NCI-H1417 treated with DMSO at 0.1 percent for 48 hours (cell line): ENCODE data around the gene PRPF6.
"Not testable (repeated sequence)": the region's sequence is repeated elsewhere in the genome, so short reads cannot be mapped to it uniquely, and the experiment has no call there.

Source experiments
- DNase-seq: peaks from one replicate; lab custom pipeline; 2025; lab: John Stamatoyannopoulos, UW

PRPF6 gene

DNA sequence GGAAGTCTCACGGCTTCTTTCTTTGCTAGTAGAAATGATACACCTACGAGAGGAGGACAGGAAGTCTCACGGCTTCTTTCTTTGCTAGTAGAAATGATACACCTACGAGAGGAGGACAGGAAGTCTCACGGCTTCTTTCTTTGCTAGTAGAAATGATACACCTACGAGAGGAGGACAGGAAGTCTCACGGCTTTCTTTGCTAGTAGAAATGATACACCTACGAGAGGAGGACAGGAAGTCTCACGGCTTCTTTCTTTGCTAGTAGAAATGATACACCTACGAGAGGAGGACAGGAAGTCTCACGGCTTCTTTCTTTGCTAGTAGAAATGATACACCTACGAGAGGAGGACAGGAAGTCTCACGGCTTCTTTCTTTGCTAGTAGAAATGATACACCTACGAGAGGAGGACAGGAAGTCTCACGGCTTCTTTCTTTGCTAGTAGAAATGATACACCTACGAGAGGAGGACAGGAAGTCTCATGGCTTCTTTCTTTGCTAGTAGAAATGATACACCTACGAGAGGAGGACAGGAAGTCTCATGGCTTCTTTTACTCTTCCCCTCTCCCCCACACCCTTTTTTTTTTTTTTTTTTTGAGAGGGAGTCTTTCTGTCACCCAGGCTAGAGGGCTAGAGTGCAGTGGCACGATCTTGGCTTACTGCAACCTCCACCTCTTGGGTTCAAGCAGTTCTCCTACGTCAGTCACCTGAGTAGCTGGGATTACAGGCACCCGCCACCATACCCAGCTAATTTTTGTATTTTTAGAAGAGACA lies 31.6 kb downstream of the PRPF6 start:
- not testable (repeated sequence) for DNase-seq

DNA sequence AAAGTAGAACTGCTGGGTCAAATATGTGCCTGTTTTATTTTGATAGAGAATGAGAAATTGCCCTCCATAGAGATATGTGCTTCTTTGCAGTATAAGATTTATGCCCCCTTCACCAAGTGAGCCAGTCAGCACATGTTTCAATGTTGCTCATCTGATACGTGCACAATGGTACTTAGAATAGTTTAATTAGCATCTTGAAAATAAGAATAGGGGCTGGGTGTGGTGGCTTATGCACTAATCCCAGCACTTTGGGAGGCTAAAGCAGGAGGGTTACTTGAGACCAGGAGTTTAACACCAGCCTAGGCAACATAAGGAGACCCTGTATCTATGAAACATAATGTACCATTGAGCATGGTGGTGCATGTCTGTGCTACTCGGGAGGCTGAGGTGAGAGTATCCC lies 34.7 kb downstream of the PRPF6 start:
- no peak for DNase-seq

DNA sequence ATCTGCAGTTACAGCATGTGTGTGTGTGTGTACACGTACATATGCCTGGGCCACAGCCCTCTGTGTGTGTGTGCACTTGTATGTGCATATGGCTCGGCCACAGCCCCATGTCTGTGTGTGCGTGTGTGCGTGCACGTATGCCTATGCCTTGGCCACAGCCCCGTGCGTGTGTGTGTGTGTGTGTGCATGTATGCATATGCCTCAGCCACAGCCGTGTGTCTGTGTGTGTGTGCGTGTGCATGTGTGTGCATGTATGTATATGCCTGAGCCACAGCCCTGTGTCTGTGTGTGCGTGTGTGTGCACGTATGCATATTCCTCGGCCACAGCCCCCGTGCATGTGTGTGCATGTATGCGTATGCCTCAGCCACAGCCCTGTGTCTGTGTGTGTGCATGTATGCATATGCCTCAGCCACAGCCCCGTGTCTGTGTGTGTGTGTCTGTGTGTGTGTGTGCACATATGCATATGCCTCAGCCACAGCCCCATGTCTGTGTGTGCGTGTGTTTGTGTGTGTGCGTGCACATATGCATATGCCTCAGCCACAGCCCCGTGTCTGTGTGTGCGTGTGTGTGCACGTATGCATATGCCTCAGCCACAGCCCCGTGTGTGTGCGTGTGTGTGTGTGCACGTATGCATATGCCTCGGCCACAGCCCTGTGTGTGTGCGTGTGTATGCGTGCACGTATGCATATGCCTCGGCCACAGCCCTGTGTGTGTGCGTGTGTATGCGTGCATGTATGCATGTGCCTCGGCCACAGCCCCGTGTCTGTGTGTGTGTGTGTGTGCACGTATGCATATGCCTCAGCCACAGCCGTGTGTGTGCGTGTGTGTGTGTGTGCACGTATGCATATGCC lies 40.4 kb downstream of the PRPF6 start:
- DNase-seq: no peak

DNA sequence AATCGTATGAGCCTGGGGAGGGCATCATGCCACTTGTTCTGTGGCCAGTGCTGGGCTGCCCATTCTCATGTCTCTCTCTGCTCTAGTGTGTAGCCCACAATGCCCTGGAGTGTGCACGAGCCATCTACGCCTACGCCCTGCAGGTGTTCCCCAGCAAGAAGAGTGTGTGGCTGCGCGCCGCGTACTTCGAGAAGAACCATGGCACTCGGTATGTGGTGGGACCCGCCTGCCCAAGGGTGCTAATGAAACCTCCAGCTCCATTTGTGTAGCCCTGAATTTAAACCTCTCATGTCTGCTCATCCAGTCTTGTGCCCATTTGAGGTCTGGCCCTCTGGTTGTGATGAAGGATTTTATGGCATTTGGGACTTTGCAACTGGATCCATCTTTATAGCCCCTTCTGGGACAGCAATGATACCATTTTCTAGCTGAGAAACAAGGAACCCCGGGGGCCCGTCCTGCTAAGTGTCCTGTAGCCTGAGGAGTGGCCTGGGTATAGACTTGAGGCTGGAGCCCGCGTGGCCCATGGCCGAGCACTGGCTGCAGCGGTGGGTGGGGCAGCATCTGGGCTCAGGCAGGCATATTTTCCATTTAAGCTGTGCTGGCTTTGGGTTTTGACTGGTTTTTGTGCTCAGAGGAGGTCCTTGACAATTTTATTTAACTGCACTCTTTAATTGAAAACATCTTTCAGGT lies 41.9 kb downstream of the PRPF6 start:
- no peak for DNase-seq

DNA sequence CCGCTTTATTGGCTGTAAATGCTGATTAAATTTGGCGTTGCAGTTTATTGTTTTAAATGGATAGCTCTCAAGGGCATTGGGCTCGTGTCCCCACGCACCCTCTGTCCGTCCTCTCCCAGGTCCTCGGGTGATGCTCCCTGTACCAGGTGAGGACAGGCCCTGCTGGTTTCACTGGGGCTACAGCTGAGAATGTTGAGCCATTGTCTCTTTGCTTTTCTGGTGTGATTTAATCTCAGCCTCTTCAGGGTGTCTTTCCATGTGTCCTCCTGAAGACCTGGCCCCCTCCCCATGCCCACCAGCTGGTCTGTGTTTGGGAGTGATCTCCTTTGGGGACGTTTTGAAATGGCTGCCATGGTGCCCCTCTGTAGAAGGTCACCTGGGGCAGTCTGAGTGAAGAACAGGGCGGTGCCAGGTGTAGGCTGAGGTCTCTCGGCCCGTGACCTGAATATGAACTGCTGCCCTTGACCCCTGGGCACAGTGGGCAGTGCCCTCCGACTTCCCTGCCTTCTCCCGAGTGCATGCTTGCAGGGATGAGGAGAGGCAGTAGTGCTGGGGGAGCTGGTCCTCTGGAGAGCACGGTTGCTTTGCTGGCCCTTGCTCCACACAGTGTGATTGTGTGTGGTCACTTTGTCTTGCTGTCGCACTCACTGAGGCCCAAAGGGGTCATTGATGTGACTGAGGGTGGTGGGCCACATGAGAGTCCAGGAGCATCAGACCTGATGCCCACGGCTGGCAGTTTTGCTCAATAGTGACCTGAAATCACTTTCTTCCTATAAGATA lies 42.6 kb downstream of the PRPF6 start:
- no peak for DNase-seq

DNA sequence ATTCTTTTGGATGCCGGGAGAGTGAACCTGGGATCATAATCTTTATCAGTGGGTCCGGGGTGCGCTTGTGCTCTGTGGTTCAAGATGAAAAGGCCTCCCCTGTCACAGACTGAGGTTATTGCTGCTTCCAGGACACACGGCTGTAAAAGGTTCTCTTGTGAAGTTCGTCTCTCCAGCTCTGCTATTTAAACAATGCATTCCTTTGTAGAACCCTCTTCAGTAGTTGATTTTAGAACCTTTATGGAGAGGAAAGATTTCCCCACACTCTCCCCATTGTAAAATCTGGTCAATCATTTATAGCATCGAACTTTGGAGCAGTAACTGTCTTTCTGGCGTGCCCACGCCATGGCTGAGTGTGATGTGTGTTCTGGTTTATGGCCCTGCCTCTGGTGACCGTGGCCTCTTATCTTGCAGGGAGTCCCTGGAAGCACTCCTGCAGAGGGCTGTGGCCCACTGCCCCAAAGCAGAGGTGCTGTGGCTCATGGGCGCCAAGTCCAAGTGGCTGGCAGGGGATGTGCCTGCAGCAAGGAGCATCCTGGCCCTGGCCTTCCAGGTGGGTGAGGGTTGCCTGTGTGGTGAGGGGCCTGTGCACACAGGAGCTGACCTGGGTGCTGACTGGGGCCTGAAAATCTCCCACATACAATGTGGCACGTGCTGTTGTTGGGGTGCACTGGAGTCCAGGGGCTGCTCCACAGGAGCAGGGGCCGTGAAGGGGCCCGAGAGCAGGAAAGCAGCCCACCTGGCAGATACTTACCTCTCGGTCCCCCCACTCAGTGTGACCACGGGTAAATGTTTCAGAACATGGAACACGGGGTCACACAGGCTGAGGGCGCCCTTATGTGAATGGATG lies 43.4 kb downstream of the PRPF6 start:
- DNase-seq: no peak

DNA sequence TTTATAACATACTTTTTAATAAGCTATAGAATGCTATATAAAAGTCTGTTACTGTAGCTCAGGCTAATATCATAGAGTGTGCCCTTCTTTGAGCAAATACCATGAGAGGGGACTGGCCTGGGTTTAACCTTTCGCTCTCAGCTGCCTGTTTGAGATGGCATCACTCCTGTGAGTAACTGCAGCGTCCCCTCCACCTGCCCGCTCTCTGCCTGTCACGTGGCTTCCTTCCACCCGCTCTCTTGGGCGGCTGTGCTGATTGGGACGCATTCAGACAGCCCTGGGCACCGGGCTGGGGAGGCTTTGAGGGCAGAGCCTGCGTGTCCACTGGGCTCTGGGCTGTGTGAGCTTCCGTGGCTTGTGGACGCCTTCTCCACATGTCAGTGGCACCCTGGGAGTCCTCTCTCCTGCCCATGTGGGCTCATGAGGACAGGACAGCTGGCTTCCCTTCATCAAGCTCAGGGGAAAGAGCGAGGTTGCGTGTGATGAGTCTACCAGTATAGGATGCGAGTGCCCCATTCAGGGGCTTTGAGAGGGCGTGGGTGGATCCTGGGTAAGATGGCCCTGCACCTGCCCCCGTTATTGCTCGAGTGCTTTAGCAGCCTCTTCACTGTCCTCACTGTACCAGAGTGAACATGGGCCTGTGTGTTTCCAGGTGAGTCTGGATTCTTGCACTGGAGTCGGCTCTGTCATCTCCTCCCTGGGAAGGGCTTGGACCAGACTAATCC lies 44.3 kb downstream of the PRPF6 start:
- no peak for DNase-seq

DNA sequence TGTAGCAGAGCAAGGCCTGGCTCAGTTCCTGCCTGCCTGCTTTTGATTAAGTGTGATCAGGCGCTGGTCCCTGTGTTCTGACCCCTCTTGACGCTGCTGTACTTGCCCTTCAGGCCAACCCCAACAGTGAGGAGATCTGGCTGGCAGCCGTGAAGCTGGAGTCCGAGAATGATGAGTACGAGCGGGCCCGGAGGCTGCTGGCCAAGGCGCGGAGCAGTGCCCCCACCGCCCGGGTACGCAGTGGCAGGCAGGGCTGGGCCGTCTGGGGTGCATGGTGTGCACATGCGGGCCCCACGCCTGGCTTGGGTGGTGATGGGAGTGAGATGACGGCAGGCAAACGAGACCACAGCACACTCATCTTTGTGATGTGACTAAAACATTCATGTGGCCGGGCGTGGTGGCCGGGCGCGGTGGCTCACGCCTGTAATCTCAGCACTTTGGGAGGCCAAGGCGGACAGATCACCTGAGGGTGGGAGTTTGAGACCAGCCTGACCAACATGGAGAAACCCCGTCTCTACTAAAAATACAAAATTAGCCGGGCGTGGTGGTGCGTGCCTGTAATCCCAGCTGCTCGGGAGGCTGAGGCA lies 45.0 kb downstream of the PRPF6 start:
- no peak for DNase-seq

DNA sequence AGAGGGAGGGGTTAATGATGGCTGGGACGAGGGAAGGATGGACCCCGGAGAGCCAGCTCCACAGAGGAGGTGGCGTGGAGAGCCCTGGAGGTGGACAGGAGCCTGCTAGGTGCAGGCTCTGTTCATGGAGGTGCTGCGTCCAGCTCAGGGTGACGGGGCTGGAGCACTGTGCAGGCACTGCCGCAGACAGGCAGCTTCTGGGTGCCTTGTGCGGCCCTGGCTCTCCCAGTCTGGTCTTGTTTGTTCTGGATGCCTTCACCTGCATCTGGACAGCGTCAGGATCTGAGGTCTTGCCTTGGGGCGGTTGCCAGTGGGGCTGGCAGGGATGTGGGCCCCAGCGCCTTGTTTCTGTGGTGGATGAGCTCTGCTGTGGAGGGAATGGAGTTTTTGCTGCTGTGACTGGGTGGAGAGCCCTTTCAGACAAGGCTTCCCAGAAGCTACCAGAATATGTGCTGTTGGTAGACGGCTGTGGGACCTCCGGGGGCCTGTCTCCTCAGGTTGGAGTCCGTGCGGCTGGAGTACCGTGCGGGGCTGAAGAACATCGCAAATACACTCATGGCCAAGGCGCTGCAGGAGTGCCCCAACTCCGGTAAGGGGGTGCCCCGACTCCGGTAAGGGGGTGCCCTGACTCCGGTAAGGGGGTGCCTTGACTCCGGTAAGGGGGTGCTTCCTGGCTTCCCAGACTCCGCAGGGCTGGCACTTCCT lies 47.2 kb downstream of the PRPF6 start:
- no peak for DNase-seq

DNA sequence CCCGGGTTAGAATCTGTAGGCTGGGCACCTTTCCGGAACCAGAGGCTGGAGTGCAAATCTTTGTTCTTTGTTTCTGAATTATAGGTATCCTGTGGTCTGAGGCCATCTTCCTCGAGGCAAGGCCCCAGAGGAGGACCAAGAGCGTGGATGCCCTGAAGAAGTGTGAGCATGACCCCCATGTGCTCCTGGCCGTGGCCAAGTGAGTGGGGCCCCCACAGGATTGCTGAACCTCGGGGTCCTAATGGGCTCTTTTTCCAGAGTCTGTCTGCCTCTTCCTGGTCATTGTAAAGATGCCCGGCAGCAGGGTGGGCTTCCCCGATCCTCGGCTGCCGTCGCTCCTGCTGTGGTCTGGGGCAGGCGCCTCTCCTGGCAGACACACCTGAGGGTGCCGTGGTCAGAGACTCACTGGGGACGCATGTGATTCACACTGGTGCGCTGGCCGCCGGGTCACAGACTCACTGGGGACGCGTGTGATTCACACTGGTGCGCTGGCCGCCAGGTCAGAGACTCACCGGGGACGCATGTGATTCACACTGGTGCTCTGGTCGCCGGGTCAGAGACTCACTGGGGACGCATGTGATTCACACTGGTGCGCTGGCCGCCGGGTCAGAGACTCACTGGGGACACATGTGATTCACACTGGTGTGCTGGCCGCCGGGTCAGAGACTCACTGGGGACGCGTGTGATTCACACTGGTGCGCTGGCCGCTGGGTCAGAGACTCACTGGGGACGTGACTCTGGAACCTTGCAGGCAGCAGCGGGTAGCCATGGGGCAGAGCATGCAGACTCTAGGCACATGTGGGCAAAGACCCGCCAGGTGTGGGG lies 48.6 kb downstream of the PRPF6 start:
- no peak for DNase-seq

DNA sequence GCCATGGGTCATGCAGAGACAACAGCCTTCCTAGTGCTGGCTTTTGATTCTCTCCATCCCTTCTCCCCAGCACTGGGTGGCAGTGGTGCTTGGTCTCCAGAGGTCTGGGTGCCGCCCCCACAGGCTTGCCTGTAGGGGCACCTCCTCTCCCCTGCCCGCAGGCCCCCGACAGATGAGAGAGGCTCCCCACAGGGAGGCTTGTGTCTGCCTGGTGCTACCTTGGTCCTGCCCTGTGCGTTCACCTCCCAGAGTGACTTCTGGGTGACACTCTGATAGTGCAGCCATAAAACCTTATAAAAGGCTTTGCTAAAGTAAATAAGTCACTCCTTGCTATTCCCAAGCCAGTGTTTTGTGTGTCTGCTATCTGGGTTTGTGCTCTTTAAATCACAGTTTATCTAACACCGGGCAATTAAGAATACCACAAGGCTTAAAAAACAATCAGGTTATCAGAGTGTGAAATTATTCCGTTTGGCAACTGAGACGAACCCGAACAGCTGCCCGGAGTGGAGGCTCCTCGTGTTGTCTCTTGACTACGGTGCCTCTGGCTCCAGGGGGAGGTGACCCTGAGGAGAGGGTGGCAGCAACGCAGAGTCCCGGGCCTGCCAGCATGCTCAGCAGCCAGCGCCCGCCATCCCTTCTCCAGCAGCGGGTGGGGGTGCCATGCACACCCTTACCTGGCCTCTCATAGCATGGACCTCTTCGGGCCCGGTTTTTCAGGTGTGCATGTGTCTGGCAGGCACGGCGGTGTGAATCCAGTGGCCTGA lies 49.6 kb downstream of the PRPF6 start:
- no peak for DNase-seq

DNA sequence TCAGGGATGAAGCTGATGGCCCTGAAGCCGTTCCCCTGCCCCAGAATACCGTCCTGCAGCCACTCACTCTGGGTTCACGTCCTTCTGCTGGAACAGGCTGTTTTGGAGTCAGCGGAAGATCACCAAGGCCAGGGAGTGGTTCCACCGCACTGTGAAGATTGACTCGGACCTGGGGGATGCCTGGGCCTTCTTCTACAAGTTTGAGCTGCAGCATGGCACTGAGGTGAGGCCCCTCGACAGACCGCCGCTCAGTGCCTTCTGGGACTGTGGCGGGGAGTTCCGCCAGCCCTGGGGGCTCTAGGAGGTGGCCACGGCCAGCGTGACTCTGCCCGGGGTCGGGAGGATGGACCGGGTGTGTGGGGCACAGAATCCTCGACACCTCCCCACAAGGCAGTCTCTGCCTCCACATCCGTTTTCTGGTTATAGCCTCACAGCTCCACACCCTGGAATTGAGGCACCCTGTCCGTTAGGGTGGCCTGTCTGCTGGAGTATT lies 50.9 kb downstream of the PRPF6 start:
- DNase-seq: no peak

DNA sequence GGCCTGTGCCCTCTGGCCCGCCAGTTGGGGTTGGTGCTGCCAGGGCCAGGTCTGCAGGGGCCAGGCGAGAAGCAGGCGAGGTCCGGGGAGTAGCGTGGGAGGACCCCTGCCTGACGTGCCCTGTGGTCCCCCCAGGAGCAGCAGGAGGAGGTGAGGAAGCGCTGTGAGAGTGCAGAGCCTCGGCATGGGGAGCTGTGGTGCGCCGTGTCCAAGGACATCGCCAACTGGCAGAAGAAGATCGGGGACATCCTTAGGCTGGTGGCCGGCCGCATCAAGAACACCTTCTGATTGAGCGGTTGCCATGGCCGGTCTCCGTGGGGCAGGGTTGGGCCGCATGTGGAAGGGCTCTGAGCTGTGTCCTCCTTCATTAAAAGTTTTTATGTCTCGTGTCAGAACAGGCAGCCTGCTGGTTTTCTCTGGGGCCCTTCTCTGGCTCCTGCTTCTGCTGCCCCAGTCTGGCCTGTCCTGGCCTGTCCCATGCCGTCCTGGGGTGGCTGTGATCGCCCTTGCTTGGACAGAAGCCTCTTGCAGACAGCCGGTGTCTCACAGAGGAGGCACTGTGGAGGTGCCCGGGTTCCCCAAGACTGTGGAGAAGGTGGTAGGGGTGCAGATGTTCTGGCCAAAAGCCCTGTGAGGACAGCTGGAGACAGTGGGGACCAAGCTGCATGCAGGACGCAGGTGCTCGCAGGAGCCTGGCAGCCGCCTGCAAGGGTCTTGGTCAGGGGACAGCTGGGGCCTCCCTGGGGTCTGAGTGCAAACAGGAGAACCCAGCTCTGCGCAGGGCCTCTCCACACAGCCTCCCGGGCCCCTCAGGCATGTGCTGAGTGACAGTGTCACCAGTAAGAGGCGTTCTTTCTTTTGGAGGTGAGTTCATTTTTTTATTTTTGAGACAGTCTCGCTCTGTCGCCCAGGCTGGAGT lies 52.0 kb downstream of the PRPF6 start:
- DNase-seq: no peak

DNA sequence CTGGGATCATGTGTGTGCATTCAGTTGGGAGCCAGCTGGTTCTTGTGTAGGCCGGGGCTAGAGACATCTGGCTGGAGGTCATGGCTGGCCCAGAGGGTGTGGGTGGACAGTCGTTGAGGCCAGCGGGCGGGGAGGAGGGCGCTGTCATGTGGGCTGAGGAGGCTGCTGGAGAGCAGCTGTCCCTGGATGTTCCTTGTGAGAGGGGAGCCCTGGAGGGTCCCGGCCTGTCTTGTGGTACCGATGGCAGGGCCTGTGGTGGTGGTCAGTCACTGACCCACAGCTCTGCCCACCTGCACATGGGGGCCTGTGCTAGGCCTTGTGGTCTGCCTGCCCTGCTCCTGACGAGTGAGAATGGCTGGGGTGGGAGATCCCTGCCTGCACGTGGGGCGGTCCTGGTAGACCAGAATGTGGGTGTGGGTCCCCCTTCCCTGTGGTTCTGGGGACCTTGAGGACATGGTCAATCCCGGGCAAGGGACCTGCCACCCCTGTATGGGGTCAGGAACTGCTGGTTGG lies 53.1 kb downstream of the PRPF6 start:
- no peak for DNase-seq

DNA sequence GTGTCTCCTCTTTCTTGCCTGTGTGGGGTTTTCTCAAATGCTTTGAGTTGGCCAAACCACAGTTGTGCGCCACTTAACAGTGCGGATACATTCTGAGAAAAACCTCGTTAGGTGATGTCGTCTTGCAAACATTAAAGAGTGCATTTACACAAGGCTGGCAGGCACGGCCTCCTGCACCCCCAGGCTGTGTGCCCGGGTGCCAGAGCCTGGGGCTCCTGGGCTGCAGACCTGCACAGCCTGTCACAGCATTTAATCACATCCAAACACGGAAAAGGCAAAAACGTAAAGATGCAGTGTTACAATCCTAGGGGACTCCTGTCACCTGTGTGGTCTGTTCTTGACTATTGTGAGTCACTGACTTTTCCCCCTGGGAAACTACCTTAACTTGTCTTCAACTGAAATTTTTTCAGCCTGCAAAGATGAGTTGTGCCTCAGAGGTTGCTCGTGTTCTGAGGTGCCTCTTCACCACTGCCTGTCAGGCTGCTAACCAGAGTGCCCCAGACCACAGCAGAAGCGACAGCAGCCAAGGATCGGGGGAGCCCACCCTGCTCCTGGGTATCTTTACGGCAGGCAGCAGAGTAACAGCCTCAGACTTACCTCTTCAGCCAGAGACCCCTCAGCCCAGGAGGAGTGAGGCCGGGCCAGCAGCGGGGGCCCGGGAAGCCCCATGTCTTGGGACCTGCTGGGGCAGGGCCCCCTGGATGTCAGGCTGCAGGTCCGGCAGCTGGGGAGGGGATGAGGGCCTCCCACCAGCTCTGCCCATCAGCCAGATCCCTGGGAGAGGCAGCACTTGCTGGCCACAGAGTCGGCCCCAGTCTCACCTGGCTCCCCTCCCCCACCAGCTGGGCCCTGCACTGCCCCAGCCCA lies 54.4 kb downstream of the PRPF6 start:
- no peak for DNase-seq
